Transverse colon (tissue), 4 donors: Measurements from ENCODE around the gene CADM3. TPM values are rescaled to one million over a fixed set of nuclear protein-coding genes. Genes with fewer than 3 reads are reported as not detected.

Experiments
- DNase-seq: peaks from one replicate; pipeline ENCODE4 v3.0.0-alpha.2; 2019
- H3K27ac ChIP-seq, 4 donors: fragments of 200-600 bp; sonication (generic); 2 replicates each; pipeline ENCODE4 v1.5.1; 2016 to 2018; ENCODE audit warnings: inconsistent platforms in 4 of 4
- H3K27me3 ChIP-seq: fragments of 200-600 bp; sonication (generic); 2 replicates; pipeline ENCODE4 v1.5.1; 2017; ENCODE audit warnings: inconsistent platforms
- H3K36me3 ChIP-seq, 4 donors: fragments of 200-600 bp; sonication (generic); 2 replicates each; pipeline ENCODE4 v1.5.1; 2017 to 2019; ENCODE audit warnings: inconsistent platforms in 4 of 4
- H3K4me1 ChIP-seq, 4 donors: fragments of 200-600 bp; sonication (generic); 2 replicates each; pipeline ENCODE4 v1.5.1; 2017 to 2020; ENCODE audit warnings: inconsistent platforms in 4 of 4
- H3K4me3 ChIP-seq, 4 donors: fragments of 200-600 bp; sonication (generic); 1 replicate in 1 of 4; 2 replicates in 3 of 4; pipeline versions ENCODE4 v1.5.1 to v1.6.1; 2017 to 2019; ENCODE audit warnings: inconsistent platforms in 4 of 4
- H3K9me3 ChIP-seq, 2 donors: fragments of 200-600 bp; sonication (generic); 2 replicates each; pipeline ENCODE4 v1.5.1; 2017 to 2019; ENCODE audit warnings: inconsistent platforms in 2 of 2
- EP300 ChIP-seq: sonication (generic); formaldehyde crosslinking; IDR thresholded peaks from one replicate; pipeline ENCODE4 v1.6.1; 2017; ENCODE audit warnings: antibody characterized with exemption, low read depth
- POLR2A ChIP-seq: fragments of 450-650 bp; IDR thresholded peaks from one replicate; pipeline ENCODE4 v1.6.1; 2016; ENCODE audit warnings: antibody characterized with exemption, mild to moderate bottlenecking, moderate library complexity
- POLR2AphosphoS5 ChIP-seq, 3 donors: sonication (generic); formaldehyde crosslinking; IDR thresholded peaks; one replicate each; pipeline ENCODE4 v1.6.1; 2016; ENCODE audit warnings: antibody characterized with exemption in 3 of 3
- WGBS, 2 donors: methylation state at CpG; one replicate each; pipeline ENCODE4 v1.1.5; 2018; ENCODE audit warnings: low coverage in 1 of 2; 5-methylcytosine and 5-hydroxymethylcytosine counted together
- in situ Hi-C, 4 donors: fragments of 200-750 bp; cut with MboI; loops; one replicate each; pipeline versions ENCODE4 v1.15.0 to v1.15.1; 2017; ENCODE audit warnings: low sequenced_read_pairs in 3 of 4, low pct_ligation_motif_present in 1 of 4, low pct_unique_long_range_greater_than_20kb in 1 of 4
- intact Hi-C: fragments of 100-400 bp; cut with DNase I; formaldehyde crosslinking; loops from one replicate; pipeline ENCODE4 v1.15.1; 2023; ENCODE audit warnings: low total_unique reads
- total RNA-seq, 4 donors: library from RNA; depleted of rRNA; stranded (reverse); fragments of >200 nt; gene quantifications; one replicate each; pipeline ENCODE4 v1.1.0, GENCODE V29; 2016
- TF ChIP-seq, protein P1 (sequence below), 5 experiments: fragments of 200-600 bp in 3 of 5; fragments of 450-650 bp in 2 of 5; sonication (generic) in 3 of 5; IDR thresholded peaks; 1 replicate in 2 of 5; 2 replicates in 3 of 5; pipeline ENCODE4 v1.5.1; 2016 to 2017; ENCODE audit warnings: antibody characterized with exemption in 5 of 5, inconsistent platforms in 3 of 5, mild to moderate bottlenecking in 2 of 5, moderate library complexity in 1 of 5

CADM3 gene
- total RNA-seq, 4 donors from 2014 or later = 3.4 to 6.5 (median 5.1) TPM

DNA sequence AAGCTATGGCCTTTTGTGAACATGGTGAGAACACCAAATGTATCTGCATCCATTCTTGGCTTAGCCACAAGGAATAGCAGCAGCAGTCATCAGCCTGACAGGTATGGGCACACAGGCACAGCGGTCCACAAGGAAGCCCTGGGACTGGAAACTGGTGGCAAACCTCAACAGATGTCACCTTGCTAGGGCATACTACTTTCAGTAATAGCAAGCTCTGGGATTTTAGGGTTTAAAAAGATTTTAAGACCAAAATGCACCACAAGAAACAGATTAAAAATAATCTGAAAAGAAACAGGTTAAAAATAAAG lies 9.7 kb upstream of the CADM3 start:
- Histone ChIP-seq H3K9me3 (no peaks in the 10 kb centered on the region), H3K27me3 (no peaks in the 10 kb centered on the region), H3K36me3 (no peaks in the 10 kb centered on the region), H3K4me1 (peaks cover 0 to 4% (median 0%) of the 10 kb centered on the region in 4 donors), H3K27ac (no peak overlapping the region), H3K4me3 (no peak overlapping the region)
- 90 to 100% methylated on average over 1 of the region's 1 CpG for WGBS, 2 donors
- in situ Hi-C loops (loop anchor here in 1 of 4 donors (10.0 kb wide), 1 partner anchor 53 kb away; no protein-coding TSS in a partner anchor), intact Hi-C loops (loop anchor here (5.0 kb wide), 1 partner anchor 36 kb away; no protein-coding TSS in a partner anchor)
- no peak for DNase-seq
- TF ChIP-seq, protein P1, sequence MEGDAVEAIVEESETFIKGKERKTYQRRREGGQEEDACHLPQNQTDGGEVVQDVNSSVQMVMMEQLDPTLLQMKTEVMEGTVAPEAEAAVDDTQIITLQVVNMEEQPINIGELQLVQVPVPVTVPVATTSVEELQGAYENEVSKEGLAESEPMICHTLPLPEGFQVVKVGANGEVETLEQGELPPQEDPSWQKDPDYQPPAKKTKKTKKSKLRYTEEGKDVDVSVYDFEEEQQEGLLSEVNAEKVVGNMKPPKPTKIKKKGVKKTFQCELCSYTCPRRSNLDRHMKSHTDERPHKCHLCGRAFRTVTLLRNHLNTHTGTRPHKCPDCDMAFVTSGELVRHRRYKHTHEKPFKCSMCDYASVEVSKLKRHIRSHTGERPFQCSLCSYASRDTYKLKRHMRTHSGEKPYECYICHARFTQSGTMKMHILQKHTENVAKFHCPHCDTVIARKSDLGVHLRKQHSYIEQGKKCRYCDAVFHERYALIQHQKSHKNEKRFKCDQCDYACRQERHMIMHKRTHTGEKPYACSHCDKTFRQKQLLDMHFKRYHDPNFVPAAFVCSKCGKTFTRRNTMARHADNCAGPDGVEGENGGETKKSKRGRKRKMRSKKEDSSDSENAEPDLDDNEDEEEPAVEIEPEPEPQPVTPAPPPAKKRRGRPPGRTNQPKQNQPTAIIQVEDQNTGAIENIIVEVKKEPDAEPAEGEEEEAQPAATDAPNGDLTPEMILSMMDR (IDR thresholded peaks at IDR 0.05) = no peak
- no peak for TF ChIP-seq POLR2A
- TF ChIP-seq POLR2AphosphoS5 (IDR thresholded peaks at IDR 0.05) = no peak
- no peak for TF ChIP-seq EP300

DNA sequence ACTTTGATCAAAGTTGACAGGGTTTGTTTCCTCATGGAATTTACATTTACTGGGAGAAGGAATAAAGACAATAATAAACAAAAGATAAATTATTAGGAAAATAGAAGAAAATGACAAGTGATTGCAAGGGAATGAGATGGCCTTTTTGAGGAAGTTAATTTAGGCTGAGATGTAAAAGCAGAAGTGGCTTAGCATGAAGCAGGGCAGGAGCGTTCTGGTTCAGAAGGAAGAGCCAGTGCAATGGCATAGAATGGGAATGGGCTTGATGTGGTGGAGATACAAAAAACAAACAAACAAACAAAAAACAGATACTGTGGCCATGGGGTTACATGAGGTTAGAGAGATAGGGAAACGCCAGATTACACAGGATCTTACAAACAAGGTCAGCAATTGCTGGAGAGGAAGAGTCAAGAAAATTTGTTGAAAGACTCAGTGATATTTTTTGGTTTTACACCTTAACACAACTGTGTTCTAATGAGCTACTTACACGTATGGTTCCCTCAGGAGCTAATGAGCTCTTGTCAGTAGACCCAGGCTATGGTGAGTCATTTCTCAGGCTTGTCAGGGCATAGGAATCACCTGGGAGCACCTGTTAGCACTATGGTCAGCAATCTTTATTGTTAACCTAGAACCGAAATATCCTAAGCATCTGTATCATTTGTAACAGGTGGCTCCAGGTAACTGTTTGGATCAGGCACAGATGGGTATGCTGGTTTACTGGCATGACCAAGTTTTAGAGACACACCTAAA lies 8.7 kb upstream of the CADM3 start:
- H3K27me3 ChIP-seq = no peaks in the 10 kb centered on the region
- H3K9me3 ChIP-seq = no peaks in the 10 kb centered on the region
- in situ Hi-C loops = loop anchor here in 1 of 4 donors (10.0 kb wide), 1 partner anchor 52 kb away; no protein-coding TSS in a partner anchor
- H3K36me3 ChIP-seq = no peaks in the 10 kb centered on the region
- H3K4me3 ChIP-seq = no peak overlapping the region
- peaks cover 0 to 4% (median 0%) of the 10 kb centered on the region in 4 donors for H3K4me1 ChIP-seq
- DNase-seq = no peak
- no peak overlapping the region for H3K27ac ChIP-seq
- WGBS, 2 donors = 55 to 62% methylated on average over 2 to 4 of the region's 4 CpGs
- TF ChIP-seq, protein P1 (IDR thresholded peaks at IDR 0.05) = no peak
- TF ChIP-seq EP300 = no peak
- no peak for TF ChIP-seq POLR2AphosphoS5 (IDR thresholded peaks at IDR 0.05)
- TF ChIP-seq POLR2A = no peak
- intact Hi-C loops = loop anchor here (5.0 kb wide), 1 partner anchor 35 kb away; no protein-coding TSS in a partner anchor

DNA sequence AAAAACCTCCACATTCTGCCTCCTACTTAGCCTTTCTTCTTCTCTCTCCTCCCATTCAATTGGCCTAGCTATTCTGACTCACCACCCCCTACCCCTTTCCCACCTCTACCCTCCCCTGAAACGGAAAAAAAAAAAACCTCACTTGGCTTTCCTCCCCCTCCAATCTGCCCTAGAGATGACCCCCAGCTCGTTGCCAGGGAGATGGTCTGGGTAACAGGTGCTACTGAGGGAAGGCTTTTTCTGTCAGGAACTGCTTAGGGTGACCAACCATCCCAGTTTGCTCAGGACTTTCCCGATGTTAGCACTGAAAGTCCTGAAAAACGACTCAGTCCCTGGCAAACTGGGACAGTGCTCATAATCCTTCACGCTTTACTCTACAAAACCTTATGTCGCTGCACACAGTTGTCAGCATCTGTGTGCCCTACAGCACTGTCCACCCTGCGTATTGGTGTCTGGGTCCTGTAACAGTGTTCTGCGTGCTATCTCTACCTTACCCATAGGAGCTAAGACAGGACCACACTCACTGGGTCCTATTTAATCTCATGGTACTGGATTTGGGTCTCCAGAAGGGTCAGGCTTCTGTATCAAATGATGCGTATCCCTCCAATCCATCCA lies 7.7 kb upstream of the CADM3 start:
- H3K4me3 ChIP-seq = no peak overlapping the region
- DNase-seq = no peak
- intact Hi-C loops = loop anchor here (5.0 kb wide), 1 partner anchor 34 kb away; no protein-coding TSS in a partner anchor
- no peaks in the 10 kb centered on the region for H3K9me3 ChIP-seq
- H3K27ac ChIP-seq = no peak overlapping the region
- TF ChIP-seq POLR2A (no peak), EP300 (no peak), POLR2AphosphoS5 (IDR thresholded peaks at IDR 0.05) (no peak)
- TF ChIP-seq, protein P1 (IDR thresholded peaks at IDR 0.05) = no peak
- no peaks in the 10 kb centered on the region for H3K27me3 ChIP-seq
- in situ Hi-C loops = loop anchor here in 1 of 4 donors (10.0 kb wide), 1 partner anchor 51 kb away; no protein-coding TSS in a partner anchor
- WGBS, 2 donors = 65 to 93% methylated on average over 2 to 9 of the region's 9 CpGs
- H3K36me3 ChIP-seq = no peaks in the 10 kb centered on the region
- H3K4me1 ChIP-seq = peaks cover 0 to 4% (median 0%) of the 10 kb centered on the region in 4 donors

DNA sequence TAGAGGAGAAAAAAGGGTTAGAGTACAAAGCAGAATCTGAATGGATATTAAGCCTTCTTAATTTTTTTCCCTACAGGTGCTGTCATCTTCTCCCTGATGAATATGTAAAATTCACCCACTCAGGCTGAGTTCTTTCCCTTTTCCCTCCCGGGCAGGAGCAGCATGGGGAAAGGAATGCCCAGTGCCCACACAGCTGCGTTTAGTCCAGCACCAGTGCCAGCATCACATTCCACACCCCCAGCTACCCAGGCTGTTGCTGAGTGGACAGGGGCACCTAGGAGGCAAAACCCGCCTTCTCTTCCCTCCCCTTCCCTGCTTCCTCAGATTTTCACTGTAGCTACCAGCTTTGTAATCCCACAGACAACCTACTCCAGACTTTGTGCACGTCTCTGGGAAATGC lies 3.4 kb upstream of the CADM3 start:
- Histone ChIP-seq H3K36me3 (no peaks in the 10 kb centered on the region), H3K27me3 (peaks cover 34% of the 10 kb centered on the region), H3K4me3 (no peak overlapping the region), H3K27ac (no peak overlapping the region), H3K4me1 (peaks cover 0 to 4% (median 0%) of the 10 kb centered on the region in 4 donors), H3K9me3 (no peaks in the 10 kb centered on the region)
- no peak for TF ChIP-seq POLR2A
- no peak for TF ChIP-seq EP300
- TF ChIP-seq POLR2AphosphoS5 (IDR thresholded peaks at IDR 0.05) = no peak
- TF ChIP-seq, protein P1 (IDR thresholded peaks at IDR 0.05) = no peak
- WGBS, 2 donors = 51% methylated on average over 4 of the region's 4 CpGs
- in situ Hi-C loops = loop anchor here in 1 of 4 donors (10.0 kb wide), 1 partner anchor 47 kb away; no protein-coding TSS in a partner anchor
- intact Hi-C loops = no loop called here
- no peak for DNase-seq
